ENCODE data around the gene KRTAP24-1.

Gene KRTAP24-1

DNA sequence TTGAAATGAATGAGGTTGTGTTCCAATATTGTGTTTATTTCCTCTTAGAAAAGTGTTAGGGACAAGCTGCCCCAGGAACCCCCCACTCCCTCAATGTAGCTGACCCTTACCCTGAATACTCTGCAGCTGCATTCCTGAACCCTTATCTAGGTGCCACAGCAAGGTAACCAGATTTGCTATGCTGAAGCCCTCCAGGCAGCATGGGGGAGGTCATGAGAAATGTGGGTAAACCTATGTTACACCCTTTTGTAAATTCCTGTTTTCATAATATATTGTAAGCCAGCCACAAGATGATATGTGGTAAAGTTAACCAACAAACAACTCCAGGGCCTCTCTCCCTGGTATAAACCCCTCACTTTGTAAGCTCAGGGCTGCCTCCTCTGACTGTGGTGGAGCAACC lies 39.1 kb downstream of the KRTAP24-1 start:
- in situ Hi-C loops (cut with MboI; ENCODE audit: low sequenced_read_pairs, unreplicated experiment) = no loop called here
- TF ChIP-seq, protein P1, sequence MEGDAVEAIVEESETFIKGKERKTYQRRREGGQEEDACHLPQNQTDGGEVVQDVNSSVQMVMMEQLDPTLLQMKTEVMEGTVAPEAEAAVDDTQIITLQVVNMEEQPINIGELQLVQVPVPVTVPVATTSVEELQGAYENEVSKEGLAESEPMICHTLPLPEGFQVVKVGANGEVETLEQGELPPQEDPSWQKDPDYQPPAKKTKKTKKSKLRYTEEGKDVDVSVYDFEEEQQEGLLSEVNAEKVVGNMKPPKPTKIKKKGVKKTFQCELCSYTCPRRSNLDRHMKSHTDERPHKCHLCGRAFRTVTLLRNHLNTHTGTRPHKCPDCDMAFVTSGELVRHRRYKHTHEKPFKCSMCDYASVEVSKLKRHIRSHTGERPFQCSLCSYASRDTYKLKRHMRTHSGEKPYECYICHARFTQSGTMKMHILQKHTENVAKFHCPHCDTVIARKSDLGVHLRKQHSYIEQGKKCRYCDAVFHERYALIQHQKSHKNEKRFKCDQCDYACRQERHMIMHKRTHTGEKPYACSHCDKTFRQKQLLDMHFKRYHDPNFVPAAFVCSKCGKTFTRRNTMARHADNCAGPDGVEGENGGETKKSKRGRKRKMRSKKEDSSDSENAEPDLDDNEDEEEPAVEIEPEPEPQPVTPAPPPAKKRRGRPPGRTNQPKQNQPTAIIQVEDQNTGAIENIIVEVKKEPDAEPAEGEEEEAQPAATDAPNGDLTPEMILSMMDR (IDR thresholded peaks at IDR 0.05; ENCODE audit: borderline replicate concordance, control extremely low read depth, extremely low read depth, insufficient read depth, missing control alignments) = no peak
- DNase-seq (ENCODE audit: low spot score) = no peak

DNA sequence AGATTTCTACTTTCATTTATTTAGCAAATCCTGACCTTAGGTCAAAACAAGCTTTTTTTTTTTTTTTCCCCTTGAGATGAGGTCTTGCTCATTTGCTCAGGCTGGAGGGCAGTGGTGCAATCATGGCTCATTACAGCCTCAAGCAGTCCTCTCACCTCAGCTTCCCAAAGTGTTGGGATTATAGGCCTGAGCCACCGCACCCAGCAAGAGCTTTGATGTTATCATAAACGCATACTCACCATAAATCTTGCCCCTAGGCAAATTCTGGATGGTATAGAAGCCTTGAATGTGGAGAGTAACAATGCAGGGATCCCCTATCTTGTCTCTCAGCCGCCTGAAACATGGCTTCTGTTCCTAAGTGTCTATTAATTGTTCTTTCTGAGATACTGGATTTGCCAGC lies 42.1 kb downstream of the KRTAP24-1 start:
- DNase-seq (ENCODE audit: low spot score) = no peak
- in situ Hi-C loops (cut with MboI; ENCODE audit: low sequenced_read_pairs, unreplicated experiment) = no loop called here
- TF ChIP-seq, protein P1 (IDR thresholded peaks at IDR 0.05; ENCODE audit: borderline replicate concordance, control extremely low read depth, extremely low read depth, insufficient read depth, missing control alignments) = no peak

DNA sequence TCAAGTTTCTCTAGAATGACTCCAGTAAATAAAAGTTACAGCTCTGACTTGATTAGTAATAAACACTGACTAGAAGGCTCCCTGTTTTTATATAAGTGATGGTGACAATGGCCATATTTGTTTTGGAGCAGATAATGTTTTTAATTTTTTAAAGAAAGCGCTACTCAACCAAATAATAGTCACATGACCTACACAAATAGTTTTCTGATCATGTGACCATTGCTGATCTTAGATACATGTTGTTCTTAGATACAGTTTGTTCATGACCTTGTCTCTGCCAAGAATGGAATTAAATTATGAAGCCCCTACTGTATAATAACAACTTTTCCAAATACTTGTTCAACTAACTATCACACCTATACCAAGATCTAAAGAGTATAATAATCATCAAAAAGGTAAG lies 44.6 kb downstream of the KRTAP24-1 start:
- in situ Hi-C loops (cut with MboI; ENCODE audit: low sequenced_read_pairs, unreplicated experiment) = no loop called here
- DNase-seq (ENCODE audit: low spot score) = no peak
- TF ChIP-seq, protein P1 (IDR thresholded peaks at IDR 0.05; ENCODE audit: borderline replicate concordance, control extremely low read depth, extremely low read depth, insufficient read depth, missing control alignments) = no peak

DNA sequence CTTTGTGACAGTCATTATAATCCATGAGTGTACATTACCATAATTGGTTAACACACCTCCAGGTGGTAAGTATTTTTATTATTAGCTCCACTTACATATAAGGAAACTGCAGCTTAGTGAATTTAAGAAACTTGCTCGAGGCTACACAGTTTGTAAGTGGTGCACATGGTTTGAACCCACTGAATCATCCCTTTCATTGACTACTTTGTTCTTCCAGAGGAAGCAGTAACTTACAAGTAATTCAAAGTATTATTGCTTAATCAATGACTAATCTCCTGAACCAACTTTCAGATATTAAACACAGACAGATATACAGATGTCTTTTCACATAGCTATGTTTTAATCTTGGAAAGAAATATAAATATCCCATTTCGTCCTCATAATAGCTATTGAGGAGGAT lies 48.1 kb downstream of the KRTAP24-1 start:
- no peak for DNase-seq (ENCODE audit: low spot score)
- TF ChIP-seq, protein P1 (IDR thresholded peaks at IDR 0.05; ENCODE audit: borderline replicate concordance, control extremely low read depth, extremely low read depth, insufficient read depth, missing control alignments) = no peak
- in situ Hi-C loops (cut with MboI; ENCODE audit: low sequenced_read_pairs, unreplicated experiment) = no loop called here

GRCh38 chr21:30234050-30234449 lies 48.7 kb downstream of the KRTAP24-1 start:
- in situ Hi-C loops (cut with MboI; ENCODE audit: low sequenced_read_pairs, unreplicated experiment) = no loop called here
- DNase-seq (ENCODE audit: low spot score) = no peak
- TF ChIP-seq, protein P1 (IDR thresholded peaks at IDR 0.05; ENCODE audit: borderline replicate concordance, control extremely low read depth, extremely low read depth, insufficient read depth, missing control alignments) = no peak

DNA sequence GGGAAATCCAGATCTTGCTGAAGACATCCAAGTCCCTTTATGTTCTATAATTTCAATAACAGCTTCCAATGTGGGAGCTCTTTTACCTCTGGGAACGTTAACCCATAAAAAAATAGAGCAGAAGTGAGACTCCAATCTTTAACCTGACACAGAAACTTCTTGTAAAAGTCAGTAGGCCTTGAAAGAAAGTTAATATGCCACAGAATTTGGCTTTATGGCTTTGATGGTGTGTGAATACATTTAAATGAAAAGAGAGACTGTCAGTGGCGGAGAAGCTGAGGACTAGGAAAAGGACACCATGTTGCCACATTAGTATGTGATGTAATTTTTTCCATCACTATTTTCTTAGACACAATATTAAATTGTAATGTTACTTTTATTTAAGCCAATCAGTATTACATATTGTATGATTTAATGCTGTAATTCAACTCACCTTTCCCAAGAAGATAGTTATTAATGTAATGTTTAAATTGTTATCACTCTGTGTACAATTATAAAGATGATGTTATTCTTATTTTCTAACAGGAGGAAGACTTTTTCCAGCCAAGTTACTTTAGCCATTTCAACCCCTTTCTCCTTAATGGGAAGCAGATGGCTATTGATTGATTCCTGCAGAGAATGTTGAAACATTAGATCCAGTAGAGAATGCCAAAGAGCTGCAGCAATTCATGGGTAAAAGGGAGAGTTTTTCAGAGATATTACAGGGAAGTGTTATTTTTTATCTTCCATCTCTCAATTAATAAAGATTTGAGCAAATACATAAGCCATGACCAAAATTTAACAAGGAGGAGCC lies 49.3 kb downstream of the KRTAP24-1 start:
- in situ Hi-C loops (cut with MboI; ENCODE audit: low sequenced_read_pairs, unreplicated experiment) = no loop called here
- TF ChIP-seq, protein P1 (IDR thresholded peaks at IDR 0.05; ENCODE audit: borderline replicate concordance, control extremely low read depth, extremely low read depth, insufficient read depth, missing control alignments) = no peak
- DNase-seq (ENCODE audit: low spot score) = no peak

Measured in GM13976 (cell line).